H4 (cell line): Measurements from ENCODE around the gene TSEN2. TPM values are rescaled to one million over a fixed set of nuclear protein-coding genes. Genes with fewer than 3 reads are reported as not detected.
"Not testable (repeated sequence)": the region's sequence is repeated elsewhere in the genome, so short reads cannot be mapped to it uniquely, and the experiment has no call there.

Experiments used
- DNase-seq: peaks from one replicate; pipeline ENCODE4 v3.0.0-alpha.2; 2015; ENCODE audit warnings: low spot score
- total RNA-seq: library from RNA; depleted of rRNA; stranded (reverse); fragments of >200 nt; shearing (Covaris generic); gene quantifications from 2 replicates; pipeline ENCODE4 v1.2.3, GENCODE V29; 2014; rRNA removed

TSEN2 gene
- total RNA-seq: 11.9 and 13.7 TPM in 2 replicates

- peak; percentile 92 for DNase-seq
Observed at GRCh38 chr3:12484198-12484982, at the start of gene TSEN2. TSS of gene TSEN2 (plus strand) at chr3:12484480. CDS start at chr3:12489801, 5,321 bp downstream.

DNA sequence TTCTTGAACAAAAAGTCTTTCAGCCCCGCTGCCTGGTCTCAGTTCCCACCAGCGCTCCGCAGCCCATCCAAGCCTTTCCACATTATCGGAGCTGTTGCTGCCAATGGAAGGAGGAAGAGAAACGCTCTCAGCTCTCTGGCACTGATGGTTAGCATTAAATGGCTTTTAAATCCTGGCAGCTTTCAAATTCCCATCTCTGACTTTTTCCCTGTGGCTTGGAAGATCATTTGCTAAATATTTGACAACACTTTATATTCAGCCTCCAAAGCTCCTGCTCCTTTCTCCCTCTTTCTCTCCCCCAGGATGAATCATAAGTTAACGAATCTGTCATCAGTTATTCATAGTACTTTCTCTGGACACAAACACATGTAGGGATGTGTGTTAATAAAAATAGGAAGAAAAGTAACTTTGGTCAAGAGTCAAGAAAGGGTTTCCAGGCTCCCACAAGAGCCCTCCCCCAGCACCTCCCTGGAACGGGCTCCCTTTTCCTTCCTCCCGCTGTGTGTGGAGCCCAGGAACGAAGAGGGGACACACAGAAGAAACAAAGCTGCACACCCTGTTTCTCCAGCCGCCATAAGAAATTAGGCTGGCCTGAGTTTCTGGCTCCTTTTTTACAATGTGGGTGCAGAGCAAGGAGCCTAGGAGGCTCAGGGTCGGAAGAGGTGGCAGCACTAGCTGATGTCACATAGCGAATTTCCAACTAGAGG, 47.6 kb upstream of the TSEN2 start:
- no peak for DNase-seq

GRCh38 chr3:12437221-12437605, 47.1 kb upstream of the TSEN2 start:
- no peak for DNase-seq

- no peak for DNase-seq
Observed at GRCh38 chr3:12437861-12438260, 46.4 kb upstream of the TSEN2 start.

DNA sequence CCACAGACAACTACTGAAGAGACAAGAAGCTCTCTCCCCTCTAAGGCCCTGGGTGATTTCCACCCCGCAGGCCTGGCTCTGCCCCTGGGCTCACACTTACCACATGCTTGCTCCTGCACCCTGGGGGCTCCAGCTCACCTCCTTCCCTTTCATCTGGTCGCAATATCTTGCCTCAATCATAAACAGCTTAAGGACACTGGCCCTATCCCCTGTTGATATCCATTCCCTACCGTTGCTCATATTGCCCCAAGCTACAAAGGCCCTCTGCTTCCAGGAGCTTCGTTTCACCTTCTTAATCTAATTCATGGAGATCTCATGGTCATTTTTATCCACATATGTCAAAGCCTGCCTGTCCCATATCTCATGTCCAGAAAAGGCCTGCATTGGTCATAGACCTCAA, 46.0 kb upstream of the TSEN2 start:
- DNase-seq: no peak

DNA sequence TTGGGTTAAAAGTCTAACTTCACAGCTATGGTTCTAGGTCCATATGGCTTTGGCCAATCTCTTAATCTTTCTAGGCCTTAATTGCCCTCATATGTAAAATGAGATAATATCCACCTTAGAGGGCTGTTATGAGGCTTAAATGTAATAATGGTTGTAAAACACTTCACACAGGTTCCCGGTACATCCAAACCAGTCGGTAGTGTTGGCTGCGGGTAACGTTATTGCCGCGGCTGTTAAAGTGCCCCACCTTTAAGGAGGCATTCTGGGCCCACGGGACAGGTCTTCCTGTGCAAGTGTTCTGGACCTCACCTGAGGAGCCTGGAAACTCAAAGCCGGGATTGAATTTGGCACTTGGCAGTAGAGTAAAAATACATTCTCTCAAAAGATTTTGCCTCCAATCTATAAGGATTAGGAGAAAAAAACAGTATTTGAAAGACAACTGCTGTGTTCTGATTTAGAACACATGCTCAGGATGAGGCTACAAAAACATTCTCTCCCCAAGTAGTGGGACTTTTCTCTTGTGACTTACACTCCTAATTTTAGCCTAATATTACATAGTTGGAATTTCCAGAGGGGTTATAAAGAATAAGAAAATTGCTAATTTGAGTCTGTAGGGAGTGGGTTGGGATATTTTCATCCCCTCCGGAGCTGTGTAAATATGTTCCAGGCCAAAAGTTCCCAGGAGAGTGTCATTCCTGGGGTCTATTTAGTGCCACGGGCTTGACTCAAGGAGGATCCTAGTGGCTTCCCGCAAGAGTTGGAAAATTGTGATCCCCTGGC, 44.9 kb upstream of the TSEN2 start:
- DNase-seq: no peak

GRCh38 chr3:12440927-12441714, 43.2 kb upstream of the TSEN2 start:
- DNase-seq: no peak

- DNase-seq: peak; percentile 88
Observed at GRCh38 chr3:12442654-12443501, 41.4 kb upstream of the TSEN2 start.

DNA sequence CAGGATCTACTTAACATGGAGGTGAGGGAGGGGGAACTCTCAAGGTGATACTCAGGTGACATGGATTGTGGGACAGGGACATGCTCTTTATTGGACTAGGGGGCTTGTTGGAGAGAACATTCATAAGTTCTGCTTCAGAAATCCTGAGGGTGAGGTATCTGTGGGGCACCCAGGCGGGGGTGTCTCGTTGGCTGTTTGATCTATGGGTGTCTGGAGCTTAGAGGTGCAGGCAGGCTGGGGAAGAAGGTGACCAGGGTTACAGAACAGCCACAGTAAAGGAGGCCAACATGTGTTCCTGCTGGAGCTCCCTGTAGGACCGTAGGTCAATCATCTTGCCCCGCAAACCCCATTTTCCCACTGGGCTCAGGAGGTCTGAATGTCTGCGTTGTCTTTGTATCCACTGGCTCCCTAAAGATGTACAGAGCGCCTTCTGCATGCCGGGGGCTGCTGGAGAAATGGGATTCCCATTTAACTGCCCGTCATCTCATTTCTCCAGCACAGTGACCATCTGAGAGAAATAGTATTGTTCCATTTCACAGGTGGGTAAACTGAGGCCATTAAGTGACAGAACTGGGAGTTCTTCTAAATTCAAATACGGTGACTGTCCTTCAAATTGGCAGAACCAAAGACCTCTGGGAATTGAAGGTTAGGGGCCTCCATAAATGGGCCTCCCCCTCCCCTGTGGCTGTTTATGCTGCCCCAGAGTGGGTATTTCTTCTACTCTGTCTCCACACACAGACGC, 40.3 kb upstream of the TSEN2 start:
- DNase-seq: no peak

GRCh38 chr3:12444582-12445471, 39.5 kb upstream of the TSEN2 start:
- peak; percentile 94 for DNase-seq

DNA sequence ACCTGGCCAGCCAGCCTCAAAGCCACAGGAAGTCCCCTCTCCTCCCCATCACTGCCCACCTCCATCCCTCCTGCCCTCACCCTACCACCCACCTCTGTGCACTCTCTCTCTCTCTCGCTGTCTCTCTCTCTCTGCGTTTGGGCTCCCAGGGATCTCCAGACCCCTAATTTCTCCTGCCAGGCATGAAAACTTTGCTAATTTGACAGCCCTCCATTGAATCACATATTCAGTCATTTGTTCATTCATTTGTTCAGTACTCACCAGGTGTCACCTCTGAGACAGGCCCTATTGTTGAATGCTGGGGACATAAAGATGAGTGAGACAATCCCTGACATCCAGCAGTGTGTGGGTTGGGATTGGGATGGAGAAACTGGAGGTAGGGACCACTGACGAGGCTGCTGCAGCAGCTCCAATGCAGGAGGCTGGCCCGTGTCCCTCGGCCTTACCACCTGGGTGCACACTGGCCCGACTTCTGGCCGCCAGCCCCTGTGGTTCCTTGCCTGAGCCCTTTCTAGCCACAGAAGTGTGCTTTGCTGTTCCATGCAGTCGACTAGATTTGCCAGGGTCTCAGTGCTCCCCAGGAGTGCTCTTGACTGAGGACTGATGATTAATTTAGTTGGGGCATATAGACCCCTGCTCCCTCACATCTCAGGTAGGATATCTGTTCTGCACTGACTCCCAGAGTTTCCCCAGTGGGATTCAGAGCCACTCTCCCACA, 38.6 kb upstream of the TSEN2 start:
- DNase-seq: no peak

DNA sequence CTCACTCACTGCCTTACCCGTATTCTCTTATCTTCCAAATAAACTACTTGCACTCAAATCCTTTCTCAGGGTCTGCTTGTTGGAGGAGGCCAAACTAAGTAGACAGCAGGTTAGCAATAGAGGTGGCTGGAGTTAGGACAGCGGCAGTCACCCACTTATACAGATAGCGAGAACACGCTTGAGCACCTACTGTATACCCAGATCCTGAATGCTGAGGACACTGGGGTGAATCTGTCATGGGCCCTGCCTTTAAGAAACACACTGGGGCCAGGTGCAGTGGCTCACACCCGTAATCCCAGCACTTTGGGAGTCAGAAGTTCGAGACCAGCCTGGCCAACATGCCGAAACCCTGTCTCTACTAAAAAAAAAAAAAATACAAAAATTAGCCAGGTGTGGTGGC, 38.0 kb upstream of the TSEN2 start:
- DNase-seq: no peak

- no peak for DNase-seq
Observed at GRCh38 chr3:12447075-12447474, 37.2 kb upstream of the TSEN2 start.

GRCh38 chr3:12448404-12449202, 35.7 kb upstream of the TSEN2 start:
- not testable (repeated sequence) for DNase-seq

GRCh38 chr3:12449889-12450682, 34.2 kb upstream of the TSEN2 start:
- DNase-seq: no peak

- no peak for DNase-seq
Observed at GRCh38 chr3:12451481-12451880, 32.8 kb upstream of the TSEN2 start.

GRCh38 chr3:12451960-12452359, 32.3 kb upstream of the TSEN2 start:
- DNase-seq: no peak
